Measurements from ENCODE around the gene CCDC88A.

DNA sequence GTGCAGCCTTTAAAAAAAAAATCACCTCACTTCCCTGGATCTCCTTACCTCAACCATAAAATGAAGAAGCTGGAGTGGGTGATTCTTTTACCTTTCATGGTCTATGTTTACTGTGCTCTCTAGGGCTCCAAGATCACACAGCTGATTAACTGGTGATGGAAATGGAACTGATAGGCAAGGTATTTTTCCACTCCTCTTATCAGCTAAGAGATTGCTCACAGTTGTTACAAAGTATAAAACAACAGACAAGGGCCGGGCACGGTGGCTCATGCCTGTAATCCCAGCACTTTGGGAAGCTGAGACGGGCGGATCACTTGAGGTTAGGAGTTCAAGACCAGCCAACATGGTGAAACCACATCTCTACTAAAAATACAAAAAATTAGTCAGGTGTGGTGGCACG lies 172.6 kb downstream of the CCDC88A start:
- no peak for TF ChIP-seq POLR2A (IDR thresholded peaks at IDR 0.05; ENCODE audit: low read length)
- TF ChIP-seq GATA1 (IDR thresholded peaks at IDR 0.05; ENCODE audit: low read depth, low read length): no peak
